ENCODE data around the gene MED16. TPM values are rescaled to one million over a fixed set of nuclear protein-coding genes. Genes with fewer than 3 reads are reported as not detected.
"Not testable (repeated sequence)": the region's sequence is repeated elsewhere in the genome, so short reads cannot be mapped to it uniquely, and the experiment has no call there.

The MED16 gene
- polyA plus RNA-seq, 12 donors = 26.2 to 1,072 (median 32.9) TPM

DNA sequence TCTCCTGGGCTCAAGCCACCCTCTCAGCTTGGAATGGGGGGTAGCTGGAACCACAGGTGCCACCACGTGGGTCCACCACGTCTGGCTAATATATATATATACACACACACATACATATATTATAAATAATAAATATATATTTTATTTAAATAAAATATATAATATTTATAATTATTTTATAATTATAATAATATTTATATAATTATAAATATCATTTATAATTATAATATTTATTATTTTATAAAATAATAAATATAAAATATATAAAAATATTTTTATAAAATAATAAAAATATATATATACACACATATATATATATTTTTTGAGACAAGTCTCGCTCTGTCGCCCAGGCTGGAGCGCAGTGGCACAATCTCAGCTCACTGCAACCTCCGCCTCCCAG, 38.4 kb downstream of the MED16 start:
- DNase-seq = no peak

DNA sequence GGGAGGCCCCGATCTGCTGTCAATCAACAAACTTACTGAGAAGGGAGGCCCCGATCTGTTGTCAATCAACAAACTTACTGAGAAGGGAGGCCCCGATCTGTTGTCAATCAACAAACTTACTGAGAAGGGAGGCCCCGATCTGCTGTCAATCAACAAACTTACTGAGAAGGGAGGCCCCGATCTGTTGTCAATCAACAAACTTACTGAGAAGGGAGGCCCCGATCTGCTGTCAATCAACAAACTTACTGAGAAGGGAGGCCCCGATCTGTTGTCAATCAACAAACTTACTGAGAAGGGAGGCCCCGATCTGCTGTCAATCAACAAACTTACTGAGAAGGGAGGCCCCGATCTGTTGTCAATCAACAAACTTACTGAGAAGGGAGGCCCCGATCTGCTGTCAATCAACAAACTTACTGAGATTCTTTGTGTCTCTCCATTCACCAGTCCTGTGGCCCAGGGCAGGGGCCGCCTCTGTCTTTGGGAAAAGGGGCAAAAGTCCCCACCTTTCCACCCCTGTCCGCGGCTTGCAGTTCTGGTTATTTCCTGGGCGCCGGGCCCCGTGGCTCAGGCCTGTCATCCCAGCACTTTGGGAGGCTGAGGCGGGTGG, 39.3 kb downstream of the MED16 start:
- not testable (repeated sequence) for DNase-seq

DNA sequence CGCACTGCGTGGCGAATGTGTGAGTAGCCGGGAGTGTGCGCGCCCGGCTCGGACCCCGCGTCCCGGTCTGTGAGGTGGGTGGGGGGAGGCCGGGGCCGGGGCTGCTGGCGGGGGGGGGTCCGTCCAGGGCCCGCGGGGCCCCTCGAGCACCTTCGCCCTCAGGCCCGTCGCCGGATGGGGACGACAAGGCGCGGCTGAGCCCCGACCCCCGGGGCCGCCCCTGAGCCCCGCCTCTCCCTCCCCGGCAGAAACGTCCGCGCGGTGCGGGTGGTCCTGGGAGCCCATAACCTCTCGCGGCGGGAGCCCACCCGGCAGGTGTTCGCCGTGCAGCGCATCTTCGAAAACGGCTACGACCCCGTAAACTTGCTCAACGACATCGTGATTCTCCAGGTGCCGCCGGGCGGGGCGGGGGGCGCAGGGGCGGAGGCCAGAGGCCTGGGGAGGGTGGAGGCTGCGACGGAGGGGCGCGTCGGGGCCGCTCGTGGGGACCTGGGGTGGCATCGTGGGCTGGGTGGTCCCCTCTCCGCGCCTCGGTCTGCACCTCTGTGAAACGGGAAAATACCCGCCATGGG, 39.9 kb downstream of the MED16 start:
- no peak for DNase-seq

DNA sequence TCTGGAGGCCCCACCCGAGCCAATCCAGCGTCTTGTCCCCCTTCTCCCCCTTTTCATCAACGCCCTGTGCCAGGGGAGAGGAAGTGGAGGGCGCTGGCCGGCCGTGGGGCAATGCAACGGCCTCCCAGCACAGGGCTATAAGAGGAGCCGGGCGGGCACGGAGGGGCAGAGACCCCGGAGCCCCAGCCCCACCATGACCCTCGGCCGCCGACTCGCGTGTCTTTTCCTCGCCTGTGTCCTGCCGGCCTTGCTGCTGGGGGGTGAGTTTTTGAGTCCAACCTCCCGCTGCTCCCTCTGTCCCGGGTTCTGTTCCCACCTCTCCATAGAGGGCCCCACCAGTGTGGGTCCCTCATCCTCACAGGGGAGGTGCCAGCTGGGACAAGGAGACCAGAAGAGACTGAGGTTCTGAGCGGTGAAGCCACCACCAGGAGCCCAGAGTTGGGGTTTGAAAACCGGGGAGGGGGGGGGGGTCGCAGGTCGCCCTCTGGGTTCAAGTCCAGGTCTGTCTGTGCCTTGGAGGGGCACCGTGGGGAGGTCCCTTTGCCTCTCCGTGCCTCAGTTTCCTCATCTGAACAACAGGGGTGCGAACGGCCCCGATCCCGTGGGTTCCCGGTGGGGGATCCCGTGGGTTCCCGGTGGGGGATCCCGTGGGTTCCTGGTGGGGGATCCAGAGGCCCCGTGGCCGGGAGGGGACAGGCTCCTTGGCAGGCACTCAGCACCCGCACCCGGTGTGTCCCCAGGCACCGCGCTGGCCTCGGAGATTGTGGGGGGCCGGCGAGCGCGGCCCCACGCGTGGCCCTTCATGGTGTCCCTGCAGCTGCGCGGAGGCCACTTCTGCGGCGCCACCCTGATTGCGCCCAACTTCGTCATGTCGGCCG, 40.6 kb downstream of the MED16 start, which contains the start of gene ELANE:
Gene ELANE (plus strand): TSS at position 168 of the 878 bp plus-strand sequence. CDS start 26 bp downstream, at position 194.
- DNase-seq = no peak

DNA sequence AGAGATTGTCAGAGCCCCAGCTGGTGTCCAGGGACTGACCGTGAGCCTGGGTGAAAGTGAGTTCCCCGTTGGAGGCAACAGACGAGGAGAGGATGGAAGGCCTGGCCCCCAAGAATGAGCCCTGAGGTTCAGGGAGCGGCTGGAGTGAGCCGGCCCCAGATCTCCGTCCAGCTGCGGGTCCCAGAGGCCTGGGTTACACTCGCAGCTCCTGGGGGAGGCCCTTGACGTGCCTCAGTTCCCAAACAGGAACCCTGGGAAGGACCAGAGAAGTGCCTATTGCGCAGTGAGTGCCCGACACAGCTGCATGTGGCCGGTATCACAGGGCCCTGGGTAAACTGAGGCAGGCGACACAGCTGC, 42.0 kb downstream of the MED16 start:
- no peak for DNase-seq

DNA sequence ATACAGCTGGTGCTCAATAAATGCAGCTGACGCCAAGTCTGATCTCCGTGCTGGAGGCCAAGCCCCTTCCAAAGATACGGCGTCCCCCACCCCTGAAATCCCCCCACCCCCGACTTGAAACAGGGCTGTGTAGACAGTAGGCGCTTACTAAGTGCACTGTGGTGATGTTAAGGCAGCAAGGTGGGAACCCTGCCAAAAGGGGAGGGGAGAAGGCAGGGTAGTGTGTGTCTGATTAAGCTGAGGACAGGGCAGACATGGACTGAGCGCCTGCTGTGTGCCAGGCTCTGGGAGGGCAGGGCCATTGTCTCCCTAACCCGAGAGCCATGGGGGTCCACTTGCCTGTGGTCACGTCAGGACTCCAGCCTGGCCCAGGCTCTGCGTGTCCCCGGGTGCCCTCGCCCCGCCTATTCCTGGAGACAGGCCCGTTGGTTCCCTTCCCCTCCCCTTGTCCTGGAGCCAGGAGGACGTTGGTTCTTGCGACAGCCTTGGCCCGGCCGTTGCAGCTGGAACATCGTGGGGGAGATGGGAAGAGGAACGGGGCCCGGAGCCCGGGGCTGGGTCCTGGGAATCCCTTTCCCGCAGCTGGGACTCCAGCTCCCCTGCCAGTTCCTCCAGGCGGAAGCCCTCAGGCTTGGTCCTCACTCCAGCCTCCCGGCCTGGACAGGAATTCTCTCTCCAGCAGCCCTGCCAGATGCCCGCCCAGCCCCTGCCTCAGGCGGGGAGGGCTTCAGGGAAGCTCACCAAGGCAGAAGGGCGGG, 42.6 kb downstream of the MED16 start:
- peak; percentile 85 for DNase-seq

DNA sequence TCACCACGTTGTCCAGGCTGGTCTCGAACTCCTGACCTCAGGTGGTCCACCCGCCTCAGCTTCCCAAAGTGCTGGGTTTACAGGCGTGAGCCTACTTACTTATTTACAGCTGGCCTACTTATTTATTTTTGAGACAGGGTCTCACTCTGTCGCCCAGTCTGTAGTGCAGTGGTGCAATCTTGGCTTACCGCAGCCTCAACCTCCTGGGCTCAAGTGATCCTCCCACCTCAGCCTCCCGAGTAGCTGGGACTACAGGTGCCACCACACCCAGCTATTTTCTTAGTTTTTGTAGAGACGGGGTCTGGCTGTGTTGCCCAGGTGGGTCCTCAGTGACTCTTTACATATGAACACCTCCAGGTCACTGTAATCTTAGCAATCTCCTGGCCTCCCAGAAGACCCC, 43.8 kb downstream of the MED16 start:
- DNase-seq = not testable (repeated sequence)

DNA sequence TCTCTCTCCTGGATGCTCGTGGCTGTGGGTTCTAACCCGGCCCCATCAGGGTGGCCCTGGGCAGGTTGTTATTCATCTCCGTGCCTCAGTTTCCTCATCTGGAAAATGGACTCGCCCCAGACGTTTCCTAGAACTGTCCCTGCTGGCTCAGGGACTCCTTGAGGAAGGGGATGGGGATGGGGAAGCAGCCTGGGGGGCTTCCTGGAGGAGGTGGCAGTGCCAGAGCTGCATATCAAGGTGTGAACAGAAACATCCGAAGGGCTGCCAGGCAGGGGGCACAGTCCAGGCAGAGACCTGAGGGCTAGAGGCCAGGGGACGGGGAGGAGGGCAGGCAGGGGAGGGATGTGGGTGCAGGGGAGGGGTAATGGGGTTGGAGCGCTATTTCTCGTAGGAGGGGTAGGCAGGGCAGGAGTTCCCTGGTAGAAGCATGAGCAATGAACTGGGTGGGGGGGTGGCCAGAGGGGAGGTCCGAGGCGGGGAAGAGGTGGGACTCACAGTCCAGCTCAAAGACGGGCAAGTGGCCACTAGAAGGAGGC, 44.5 kb downstream of the MED16 start:
- no peak for DNase-seq

DNA sequence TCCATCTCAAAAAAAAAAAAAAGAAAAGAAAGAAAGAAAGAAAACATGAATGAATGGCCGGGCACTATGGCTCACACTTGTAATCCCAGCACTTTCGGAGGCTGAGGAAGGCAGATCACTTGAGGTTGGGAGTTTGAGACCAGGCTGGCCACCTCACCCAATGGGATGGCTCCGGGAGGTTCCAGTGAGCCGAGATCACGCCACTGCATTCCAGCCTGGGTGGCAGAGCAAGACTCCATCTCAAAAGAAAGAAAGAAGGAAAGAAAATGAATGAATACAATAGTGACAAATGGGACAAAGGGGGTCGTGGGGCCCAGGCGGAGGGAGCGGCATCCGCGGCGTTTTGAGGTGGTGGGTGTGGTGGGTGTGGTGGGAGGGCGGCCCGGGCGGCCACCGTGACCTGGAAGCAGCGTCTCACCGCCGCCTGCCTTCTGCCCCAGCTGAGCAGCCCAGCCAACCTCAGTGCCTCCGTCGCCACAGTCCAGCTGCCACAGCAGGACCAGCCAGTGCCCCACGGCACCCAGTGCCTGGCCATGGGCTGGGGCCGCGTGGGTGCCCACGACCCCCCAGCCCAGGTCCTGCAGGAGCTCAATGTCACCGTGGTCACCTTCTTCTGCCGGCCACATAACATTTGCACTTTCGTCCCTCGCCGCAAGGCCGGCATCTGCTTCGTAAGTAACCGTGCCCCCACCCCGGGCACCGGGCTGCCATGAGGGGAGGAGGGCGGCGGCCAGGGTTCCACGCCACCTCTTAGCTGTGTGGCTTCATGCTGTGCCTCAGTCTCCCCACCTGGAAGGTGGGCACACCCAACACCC, 47.1 kb downstream of the MED16 start:
- no peak for DNase-seq

DNA sequence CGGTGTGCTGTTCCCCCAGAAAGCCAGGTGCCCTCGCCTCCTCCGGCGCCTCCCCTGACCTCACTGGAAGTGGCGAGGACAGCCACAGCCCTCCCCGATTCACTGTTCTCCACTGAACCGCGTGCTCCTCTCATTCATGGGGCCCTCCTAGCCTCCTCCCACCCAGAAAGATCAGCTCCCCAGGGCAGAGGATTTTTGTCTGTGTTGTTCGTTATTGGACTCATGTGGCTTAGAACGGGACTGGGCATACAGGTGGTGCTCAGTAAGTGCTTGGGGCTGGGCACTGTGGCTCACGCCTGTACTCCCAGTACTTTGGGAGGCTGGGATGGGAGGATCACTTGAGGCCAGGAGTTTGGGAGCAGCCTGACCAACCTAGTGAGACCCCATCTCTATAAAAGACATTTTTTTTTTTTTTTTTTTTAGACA, 48.4 kb downstream of the MED16 start:
- no peak for DNase-seq

DNA sequence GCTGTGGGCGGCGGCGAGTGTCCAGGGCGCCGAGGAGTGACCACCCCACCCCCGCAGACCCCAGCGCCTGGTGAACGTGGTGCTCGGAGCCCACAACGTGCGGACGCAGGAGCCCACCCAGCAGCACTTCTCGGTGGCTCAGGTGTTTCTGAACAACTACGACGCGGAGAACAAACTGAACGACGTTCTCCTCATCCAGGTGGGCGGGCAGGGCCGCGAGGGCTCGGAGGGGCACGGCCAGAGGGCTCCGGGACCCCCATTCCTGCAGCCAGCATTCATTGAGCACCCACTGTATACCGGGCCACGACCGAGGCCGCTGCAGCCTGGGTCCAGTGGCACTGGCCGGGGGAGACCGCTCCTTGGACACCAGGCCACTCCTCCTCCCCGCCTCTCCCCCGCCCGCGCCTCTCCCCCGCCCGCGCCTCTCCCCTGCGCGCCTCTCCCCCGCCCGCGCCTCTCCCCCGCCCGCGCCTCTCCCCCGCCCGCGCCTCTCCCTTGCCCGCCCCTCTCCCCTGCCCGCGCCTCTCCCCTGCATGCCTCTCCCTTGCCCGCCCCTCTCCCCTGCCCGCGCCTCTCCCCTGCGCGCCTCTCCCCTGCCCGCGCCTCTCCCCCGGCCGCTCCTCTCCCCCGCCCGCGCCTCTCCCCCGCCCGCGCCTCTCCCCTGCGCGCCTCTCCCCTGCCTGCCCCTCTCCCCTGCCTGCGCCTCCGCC, 49.0 kb downstream of the MED16 start:
- no peak for DNase-seq

DNA sequence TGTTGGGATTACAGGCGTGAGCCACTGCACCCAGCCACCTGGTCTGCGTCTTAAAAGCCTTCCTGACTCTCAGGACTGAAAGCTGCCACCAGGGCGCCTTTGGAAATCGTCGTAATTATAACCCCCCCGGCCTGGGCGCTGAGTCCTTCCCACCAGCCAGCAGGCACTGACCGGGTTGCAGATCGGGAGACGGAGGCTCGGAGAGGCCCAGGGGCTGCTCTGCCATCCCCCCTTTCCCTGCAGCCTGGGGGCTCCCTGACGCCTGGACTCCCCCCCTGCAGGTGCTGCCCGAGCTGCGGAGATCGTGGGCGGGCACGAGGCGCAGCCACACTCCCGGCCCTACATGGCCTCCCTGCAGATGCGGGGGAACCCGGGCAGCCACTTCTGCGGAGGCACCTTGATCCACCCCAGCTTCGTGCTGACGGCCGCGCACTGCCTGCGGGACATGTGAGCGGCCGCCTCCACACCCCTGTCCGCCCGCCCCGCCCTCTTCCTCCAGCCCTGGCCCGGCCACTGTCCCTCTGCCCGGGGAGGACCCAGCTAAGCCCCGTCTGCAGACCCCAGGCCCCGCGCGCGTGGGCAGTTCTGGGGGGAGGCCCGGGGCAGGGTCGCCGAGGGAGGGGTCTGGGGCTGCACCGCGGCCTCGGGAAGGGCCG, 49.7 kb downstream of the MED16 start:
- no peak for DNase-seq

DNA sequence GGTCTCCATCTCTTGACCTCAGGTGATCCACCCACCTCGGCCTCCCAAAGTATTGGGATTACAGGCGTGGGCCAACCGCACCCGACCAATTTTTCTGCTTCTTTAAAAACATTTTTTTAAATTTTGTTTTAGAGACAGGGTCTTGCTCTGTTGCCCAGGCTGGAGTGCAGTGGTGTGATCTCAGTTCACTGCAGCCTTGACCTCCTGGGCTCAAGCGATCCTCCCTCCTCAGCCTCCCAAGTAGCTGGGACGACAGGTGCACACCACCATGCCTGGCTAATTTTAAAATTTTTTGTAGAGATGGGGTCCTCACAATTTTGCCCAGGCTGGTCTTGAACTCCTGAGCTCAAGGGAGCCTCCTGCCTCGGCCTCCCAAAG, 50.2 kb downstream of the MED16 start:
- not testable (repeated sequence) for DNase-seq

DNA sequence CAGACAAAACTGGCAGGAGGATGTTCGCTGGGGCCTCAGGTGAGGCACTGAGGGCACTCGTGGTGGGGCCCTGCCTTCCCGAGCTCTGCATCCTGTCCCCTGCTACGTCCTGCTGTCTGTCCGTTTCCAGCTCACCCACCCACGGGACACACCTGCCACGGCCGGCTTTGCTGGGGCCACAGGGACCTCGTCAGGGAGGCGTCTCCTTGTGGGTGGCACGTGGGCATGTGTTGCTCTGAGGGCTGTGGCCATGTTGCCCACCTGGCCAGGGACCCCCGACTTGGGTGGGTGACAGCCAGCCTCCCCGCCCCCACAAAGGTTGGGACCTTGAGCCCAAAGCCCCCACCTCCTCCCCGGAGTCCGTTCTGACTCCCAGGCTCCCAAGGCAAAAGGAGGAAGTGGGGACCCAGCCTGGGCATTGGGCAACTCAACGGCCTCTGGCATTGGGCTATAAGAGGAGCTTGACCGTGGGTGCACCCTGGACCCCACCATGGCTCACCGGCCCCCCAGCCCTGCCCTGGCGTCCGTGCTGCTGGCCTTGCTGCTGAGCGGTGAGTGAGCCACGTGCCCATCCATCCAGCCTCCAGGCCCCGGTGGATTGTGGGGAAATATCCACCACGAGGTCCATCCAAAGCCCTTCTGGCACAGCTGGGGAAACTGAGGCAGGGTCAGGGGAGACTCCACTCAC, 52.3 kb downstream of the MED16 start, which contains the start of gene PRTN3:
Gene PRTN3 (plus strand): TSS at position 481 of the 688 bp plus-strand sequence. CDS start 10 bp downstream, at position 491.
- DNase-seq = no peak

DNA sequence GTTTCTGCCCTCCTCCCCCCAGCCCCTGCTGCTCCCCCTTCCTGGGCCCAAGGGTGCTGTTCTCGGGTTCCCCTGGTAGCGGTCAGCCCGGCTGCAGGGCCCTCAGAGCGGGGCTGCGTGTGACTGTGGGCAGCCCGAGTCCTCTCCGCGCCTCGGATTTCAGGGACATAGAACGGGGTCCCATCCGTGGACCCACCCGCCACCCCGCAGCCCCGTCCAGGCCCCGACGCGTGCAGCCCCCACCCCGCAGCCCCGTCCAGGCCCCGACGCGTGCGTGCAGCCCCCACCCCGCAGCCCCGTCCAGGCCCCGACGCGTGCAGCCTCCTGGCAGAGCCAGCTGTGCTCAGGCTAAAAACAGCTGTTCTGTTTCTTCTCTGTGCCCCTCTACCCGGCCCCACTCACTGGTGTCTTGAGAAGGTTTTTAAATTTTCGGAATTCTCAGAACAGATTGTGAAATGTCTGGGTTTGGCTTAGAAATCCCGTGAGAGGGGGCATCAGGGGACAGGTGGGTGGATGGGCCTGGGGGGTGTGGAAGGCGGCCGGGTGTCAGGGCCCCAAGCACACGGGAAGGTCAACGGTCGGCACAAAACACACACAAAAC, 57.7 kb downstream of the MED16 start:
- no peak for DNase-seq

DNA sequence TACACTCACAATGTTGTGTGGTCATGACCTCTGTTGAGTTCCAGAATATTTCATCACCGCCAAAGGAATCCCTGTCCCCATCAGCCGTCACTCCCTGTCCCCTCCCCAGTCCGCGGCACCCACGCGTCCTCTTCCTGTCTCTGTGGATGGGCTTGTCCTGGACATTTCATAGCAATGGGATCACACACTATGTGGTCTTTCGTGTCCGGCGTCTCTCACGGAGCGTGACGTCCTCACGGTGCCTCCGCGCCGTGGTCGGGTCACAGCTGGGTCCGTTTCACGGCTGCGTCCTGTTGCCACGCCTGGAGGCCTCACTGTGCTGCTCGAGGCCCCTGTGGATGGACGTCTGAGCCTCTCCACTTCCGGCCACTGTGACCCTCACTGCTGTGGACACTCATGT, 58.8 kb downstream of the MED16 start:
- no peak for DNase-seq

DNA sequence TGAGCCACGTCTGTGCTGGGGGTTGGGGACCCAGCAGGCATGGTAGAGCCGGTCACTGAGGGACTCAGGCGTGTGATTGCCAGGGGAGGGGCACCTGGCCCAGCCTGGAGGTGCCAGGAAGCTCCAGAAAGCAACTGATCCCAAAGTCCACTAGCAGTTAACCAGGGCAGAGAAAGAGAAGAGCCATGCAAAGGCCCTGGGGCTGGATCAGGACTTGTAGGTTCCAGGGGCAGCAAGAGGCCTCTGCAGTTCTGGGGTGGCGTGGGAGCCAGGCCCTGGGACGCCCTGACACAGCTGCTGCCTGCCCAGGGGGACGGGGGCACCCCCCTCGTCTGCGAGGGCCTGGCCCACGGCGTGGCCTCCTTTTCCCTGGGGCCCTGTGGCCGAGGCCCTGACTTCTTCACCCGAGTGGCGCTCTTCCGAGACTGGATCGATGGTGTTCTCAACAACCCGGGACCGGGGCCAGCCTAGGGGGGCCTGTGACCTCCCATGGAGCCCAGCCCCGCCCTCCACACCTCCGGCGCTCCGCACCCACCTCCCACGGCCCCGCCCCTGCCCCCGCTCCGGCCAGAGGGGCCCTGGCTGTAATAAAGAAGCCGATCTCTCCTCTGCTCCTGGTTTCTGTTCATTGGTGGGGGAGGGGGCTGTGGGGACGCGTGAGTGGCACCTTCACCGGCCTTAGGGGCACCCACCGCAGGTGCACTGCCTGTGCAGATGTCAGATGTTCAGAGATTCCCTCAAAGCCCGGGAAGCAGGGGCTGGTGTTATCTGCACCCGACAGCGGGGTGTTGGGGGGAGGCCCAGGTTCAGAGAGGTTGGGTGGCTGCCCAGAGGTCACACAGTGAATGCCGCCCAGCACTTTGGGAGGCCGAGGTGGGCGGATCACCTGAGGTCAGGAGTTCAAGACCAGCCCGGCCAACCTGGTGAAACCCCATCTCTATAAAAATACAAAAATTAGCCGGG, 61.3 kb downstream of the MED16 start:
- DNase-seq = no peak
